Smooth muscle cell (in vitro differentiated cells): ENCODE results near the gene TUBD1. TPM values are rescaled to one million over a fixed set of nuclear protein-coding genes. Genes with fewer than 3 reads are reported as not detected.
"Not testable (repeated sequence)": the region's sequence is repeated elsewhere in the genome, so short reads cannot be mapped to it uniquely, and the experiment has no call there.

ENCODE experiments used
- DNase-seq: peaks from one replicate; lab custom pipeline; 2025; ENCODE audit not compliant: unreplicated experiment; lab: John Stamatoyannopoulos, UW
- H2AFZ ChIP-seq: fragments of 200-600 bp; sonication (generic); 2 replicates; pipeline ENCODE4 v1.6.0; 2016; ENCODE audit warnings: antibody characterized with exemption, low read depth, mild to moderate bottlenecking
- H3F3A ChIP-seq: fragments of 200-600 bp; sonication (generic); 2 replicates; pipeline ENCODE4 v1.6.0; 2017; ENCODE audit warnings: antibody characterized with exemption, low read depth
- H3K27ac ChIP-seq: fragments of 200-600 bp; sonication (generic); 2 replicates; pipeline ENCODE4 v1.5.1; 2016; ENCODE audit warnings: low read depth, mild to moderate bottlenecking
- H3K27me3 ChIP-seq: fragments of 200-600 bp; sonication (generic); 2 replicates; pipeline ENCODE4 v1.6.1; 2016; ENCODE audit warnings: low read depth, mild to moderate bottlenecking
- H3K36me3 ChIP-seq: fragments of 200-600 bp; sonication (generic); 2 replicates; pipeline ENCODE4 v1.5.1; 2016; ENCODE audit warnings: low read depth
- H3K4me1 ChIP-seq: fragments of 200-600 bp; sonication (generic); 2 replicates; pipeline ENCODE4 v1.5.1; 2016; ENCODE audit warnings: low read depth
- H3K4me2 ChIP-seq: fragments of 200-600 bp; sonication (generic); 2 replicates; pipeline ENCODE4 v1.6.0; 2016; ENCODE audit warnings: mild to moderate bottlenecking
- H3K4me3 ChIP-seq: fragments of 200-600 bp; sonication (generic); 2 replicates; pipeline ENCODE4 v1.5.1; 2016; ENCODE audit warnings: mild to moderate bottlenecking
- H3K79me2 ChIP-seq: fragments of 200-600 bp; sonication (generic); 2 replicates; pipeline ENCODE4 v1.6.0; 2016; ENCODE audit warnings: low read depth, mild to moderate bottlenecking
- H3K9ac ChIP-seq: fragments of 200-600 bp; sonication (generic); 2 replicates; pipeline ENCODE4 v1.6.0; 2016; ENCODE audit warnings: low read depth
- H3K9me3 ChIP-seq: fragments of 200-600 bp; sonication (generic); replicated peaks from 2 replicates; pipeline ENCODE4 v1.5.1; 2016; ENCODE audit warnings: low read depth
- H4K20me1 ChIP-seq: fragments of 200-600 bp; sonication (generic); 2 replicates; pipeline ENCODE4 v1.6.0; 2016; ENCODE audit warnings: low read depth
- CTCF ChIP-seq: fragments of 200-600 bp; sonication (generic); IDR thresholded peaks from 2 replicates; pipeline ENCODE4 v1.5.1; 2017; ENCODE audit warnings: borderline replicate concordance, mild to moderate bottlenecking, antibody characterized with exemption; ENCODE audit not compliant: insufficient read depth, poor library complexity, severe bottlenecking
- WGBS: methylation state at CpG from one replicate; pipeline ENCODE4 v1.1.7; 2016; ENCODE audit warnings: low lambda C conversion rate; 5-methylcytosine and 5-hydroxymethylcytosine counted together
- polyA plus RNA-seq: library from polyadenylated mRNA; unstranded; fragments of >200 nt; fragmentation: Nextera tagmentation; extraction: Ambion mirVana; gene quantifications from 2 replicates; pipeline ENCODE4 v1.2.1, GENCODE V29; 2016
- total RNA-seq: library from RNA; depleted of rRNA; stranded (reverse); fragments of >200 nt; gene quantifications from 2 replicates; pipeline ENCODE4 v1.2.3, GENCODE V29; 2014

TUBD1 gene
- total and polyA plus RNA-seq, 2 experiments from 2014 or later = 10.3 to 21.8 TPM

DNA sequence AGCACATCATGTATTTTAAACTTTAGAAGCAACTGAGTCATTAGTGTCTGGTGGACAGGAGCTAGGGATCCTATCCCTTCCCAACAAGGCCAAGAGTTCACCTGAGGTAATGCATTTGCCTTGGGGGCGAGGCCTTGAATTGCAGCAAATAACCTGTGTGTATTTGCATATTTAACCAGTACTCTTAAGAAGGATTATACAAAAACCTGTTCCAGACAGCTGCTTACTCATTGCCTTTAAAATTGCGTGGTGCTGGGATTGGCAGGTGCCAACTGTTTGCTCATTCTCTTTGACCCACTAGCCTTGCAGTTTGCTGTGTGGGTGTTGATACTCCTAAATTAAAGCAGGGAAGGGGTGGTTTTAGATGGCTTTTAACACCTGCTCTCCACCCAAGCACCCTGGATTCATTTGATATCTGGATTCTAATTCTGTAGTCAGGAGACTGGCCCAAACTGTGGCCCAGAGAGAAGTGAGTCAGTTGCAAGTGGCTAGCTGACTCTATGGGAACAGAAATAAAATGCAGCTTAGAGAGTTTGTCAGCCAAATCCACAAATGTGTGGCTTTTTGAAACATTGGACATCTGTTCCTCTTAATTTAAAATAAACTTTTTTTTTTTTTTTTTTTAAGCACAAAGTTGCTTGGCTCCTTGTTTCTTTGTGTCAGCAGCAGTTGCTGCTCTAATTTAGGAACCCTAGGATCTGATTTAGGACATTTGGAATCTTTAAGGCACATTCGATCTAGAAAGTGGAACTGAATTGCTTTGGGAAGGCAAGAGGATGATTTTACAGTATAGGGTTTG, 46.9 kb downstream of the TUBD1 start:
- no peak for TF ChIP-seq CTCF
- WGBS = 46% methylated on average over 3 of the region's 3 CpGs
- Histone ChIP-seq H3F3A (peaks cover 38% of the 10 kb centered on the region), H3K9me3 (no peaks in the 10 kb centered on the region), H3K36me3 (peaks cover 5% of the 10 kb centered on the region), H4K20me1 (peaks cover 25% of the 10 kb centered on the region), H2AFZ (no peak overlapping the region), H3K27ac (peak overlapping the region; percentile 100), H3K4me2 (peak overlapping the region; percentile 34), H3K4me1 (peaks cover 6% of the 10 kb centered on the region), H3K27me3 (no peaks in the 10 kb centered on the region), H3K9ac (peak overlapping the region; percentile 74), H3K4me3 (no peak overlapping the region), H3K79me2 (peaks cover 11% of the 10 kb centered on the region)
- DNase-seq = no peak

- H3K4me1 ChIP-seq = peaks cover 11% of the 10 kb centered on the region
- peak overlapping the region; percentile 2 for H3K4me2 ChIP-seq
- H3K36me3 ChIP-seq = peaks cover 13% of the 10 kb centered on the region
- H4K20me1 ChIP-seq = peaks cover 33% of the 10 kb centered on the region
- no peak overlapping the region for H3K4me3 ChIP-seq
- peak overlapping the region; percentile 100 for H3K27ac ChIP-seq
- WGBS = 70% methylated on average over 3 of the region's 3 CpGs
- no peak overlapping the region for H2AFZ ChIP-seq
- no peaks in the 10 kb centered on the region for H3K9me3 ChIP-seq
- no peak for DNase-seq
- peaks cover 43% of the 10 kb centered on the region for H3F3A ChIP-seq
- H3K27me3 ChIP-seq = no peaks in the 10 kb centered on the region
- peaks cover 19% of the 10 kb centered on the region for H3K79me2 ChIP-seq
- TF ChIP-seq CTCF = no peak
- no peak overlapping the region for H3K9ac ChIP-seq
These were observed 47.7 kb downstream of the TUBD1 start for GRCh38 chr17:59844884-59845594.

GRCh38 chr17:59842901-59843652, 49.7 kb downstream of the TUBD1 start:
- Histone ChIP-seq H3K79me2 (peaks cover 38% of the 10 kb centered on the region), H2AFZ (no peak overlapping the region), H3K27ac (peak overlapping the region; percentile 100), H3K9ac (peak overlapping the region; percentile 41), H3K27me3 (no peaks in the 10 kb centered on the region), H3K4me3 (no peak overlapping the region), H3F3A (peaks cover 55% of the 10 kb centered on the region), H3K4me2 (no peak overlapping the region), H3K4me1 (peaks cover 11% of the 10 kb centered on the region), H4K20me1 (peaks cover 53% of the 10 kb centered on the region), H3K36me3 (peaks cover 20% of the 10 kb centered on the region), H3K9me3 (no peaks in the 10 kb centered on the region)
- no peak for TF ChIP-seq CTCF
- 30% methylated on average over 13 of the region's 13 CpGs for WGBS
- no peak for DNase-seq

GRCh38 chr17:59841882-59842263, 50.9 kb downstream of the TUBD1 start:
- H3K27me3 ChIP-seq, H3K9me3 ChIP-seq, H2AFZ ChIP-seq, DNase-seq: not testable (repeated sequence)
- peak overlapping the region; percentile 94 for H3K4me2 ChIP-seq
- peak overlapping the region; percentile 98 for H3K4me3 ChIP-seq
- WGBS = 66% methylated on average over 4 of the region's 4 CpGs
- H3K27ac ChIP-seq = peak overlapping the region; percentile 100
- peaks cover 53% of the 10 kb centered on the region for H4K20me1 ChIP-seq
- peaks cover 42% of the 10 kb centered on the region for H3K79me2 ChIP-seq
- peaks cover 20% of the 10 kb centered on the region for H3K36me3 ChIP-seq
- peak overlapping the region; percentile 100 for H3K9ac ChIP-seq
- H3K4me1 ChIP-seq = peaks cover 18% of the 10 kb centered on the region
- peaks cover 56% of the 10 kb centered on the region for H3F3A ChIP-seq

GRCh38 chr17:59841091-59841881, 51.5 kb downstream of the TUBD1 start:
- not testable (repeated sequence) for DNase-seq, H3K27me3 ChIP-seq, H2AFZ ChIP-seq, H3K9me3 ChIP-seq
- 21% methylated on average over 7 of the region's 7 CpGs for WGBS
- peaks cover 20% of the 10 kb centered on the region for H3K36me3 ChIP-seq
- H3K4me2 ChIP-seq = peak overlapping the region; percentile 94
- peaks cover 21% of the 10 kb centered on the region for H3K4me1 ChIP-seq
- peaks cover 56% of the 10 kb centered on the region for H3F3A ChIP-seq
- peak overlapping the region; percentile 100 for H3K27ac ChIP-seq
- peak overlapping the region; percentile 98 for H3K4me3 ChIP-seq
- peaks cover 53% of the 10 kb centered on the region for H4K20me1 ChIP-seq
- peak overlapping the region; percentile 100 for H3K9ac ChIP-seq
- peaks cover 45% of the 10 kb centered on the region for H3K79me2 ChIP-seq
